Liver (tissue), 9 donors: ENCODE data around the gene KYNU. TPM values are rescaled to one million over a fixed set of nuclear protein-coding genes. Genes with fewer than 3 reads are reported as not detected.

Experiments
- DNase-seq: peaks from one replicate; pipeline ENCODE4 v3.0.0-alpha.2; 2017; ENCODE audit warnings: low spot score
- H3K27ac ChIP-seq, 2 donors: one replicate each; pipeline ENCODE4 v1.7.0; 2013; ENCODE audit warnings: inconsistent platforms in 2 of 2, low read length in 2 of 2, control low read depth in 1 of 2, low read depth in 1 of 2, mild to moderate bottlenecking in 1 of 2
- H3K27me3 ChIP-seq, 4 donors: one replicate each; pipeline versions ENCODE4 v1.6.1 to v1.7.0; 2013; ENCODE audit warnings: low read length in 3 of 4, inconsistent platforms in 1 of 4, mild to moderate bottlenecking in 1 of 4, moderate library complexity in 1 of 4; ENCODE audit not compliant: control insufficient read depth in 4 of 4, insufficient read depth in 4 of 4
- H3K36me3 ChIP-seq, 4 donors: one replicate each; pipeline versions ENCODE4 v1.6.1 to v1.7.0; 2013; ENCODE audit warnings: low read length in 3 of 4, mild to moderate bottlenecking in 3 of 4, low read depth in 1 of 4, moderate library complexity in 1 of 4; ENCODE audit not compliant: control insufficient read depth in 4 of 4, insufficient read depth in 3 of 4
- H3K4me1 ChIP-seq, 4 donors: one replicate each; pipeline versions ENCODE4 v1.6.1 to v1.7.0; 2013; ENCODE audit warnings: low read length in 3 of 4, mild to moderate bottlenecking in 3 of 4, moderate library complexity in 1 of 4; ENCODE audit not compliant: control insufficient read depth in 4 of 4, insufficient read depth in 4 of 4
- H3K4me3 ChIP-seq, 3 donors: one replicate each; pipeline versions ENCODE4 v1.6.1 to v1.7.0; 2013; ENCODE audit warnings: low read length in 3 of 3, control low read depth in 1 of 3, low read depth in 1 of 3, mild to moderate bottlenecking in 1 of 3
- H3K9ac ChIP-seq, 2 donors: one replicate each; pipeline ENCODE4 v1.7.0; 2013; ENCODE audit warnings: low read length in 2 of 2, mild to moderate bottlenecking in 2 of 2, moderate library complexity in 2 of 2, control low read depth in 1 of 2, low read depth in 1 of 2
- H3K9me3 ChIP-seq, 4 donors: one replicate each; pipeline versions ENCODE4 v1.6.1 to v1.7.0; 2013; ENCODE audit warnings: low read length in 3 of 4; ENCODE audit not compliant: control insufficient read depth in 4 of 4
- EGR1 ChIP-seq, 2 donors: IDR thresholded peaks; 2 replicates each; pipeline ENCODE4 v1.6.1; 2016 to 2018; ENCODE audit warnings: antibody characterized with exemption in 2 of 2, low read depth in 2 of 2
- FOXA2 ChIP-seq: IDR thresholded peaks from 2 replicates; pipeline ENCODE4 v1.6.1; 2016; ENCODE audit warnings: antibody characterized with exemption
- GABPA ChIP-seq, 2 donors: IDR thresholded peaks in 1 of 2; conservative IDR thresholded peaks in 1 of 2; 2 replicates each; pipeline ENCODE4 v1.6.1; 2016; ENCODE audit warnings: antibody characterized with exemption in 2 of 2, mild to moderate bottlenecking in 1 of 2, moderate library complexity in 1 of 2
- HNF4A ChIP-seq, 2 donors: conservative IDR thresholded peaks; 2 replicates each; pipeline ENCODE4 v1.6.1; 2016; ENCODE audit warnings: antibody characterized with exemption in 2 of 2, mild to moderate bottlenecking in 2 of 2
- HNF4G ChIP-seq: IDR thresholded peaks from 2 replicates; pipeline ENCODE4 v1.6.1; 2016; ENCODE audit warnings: antibody characterized with exemption
- JUND ChIP-seq, 2 donors: IDR thresholded peaks; 2 replicates each; pipeline ENCODE4 v1.6.1; 2016; ENCODE audit warnings: antibody characterized with exemption in 2 of 2
- NR2F2 ChIP-seq: IDR thresholded peaks from 2 replicates; pipeline ENCODE4 v1.6.1; 2016; ENCODE audit warnings: antibody characterized with exemption
- RAD21 ChIP-seq, 2 donors: IDR thresholded peaks; 2 replicates each; pipeline ENCODE4 v1.6.1; 2016; ENCODE audit warnings: antibody characterized with exemption in 2 of 2, mild to moderate bottlenecking in 2 of 2
- RXRA ChIP-seq, 2 donors: IDR thresholded peaks; 2 replicates each; pipeline ENCODE4 v1.6.1; 2017 to 2018; ENCODE audit warnings: antibody characterized with exemption in 2 of 2, mild to moderate bottlenecking in 1 of 2
- SP1 ChIP-seq: IDR thresholded peaks from 2 replicates; pipeline ENCODE4 v1.6.1; 2018; ENCODE audit warnings: antibody characterized with exemption, mild to moderate bottlenecking
- YY1 ChIP-seq: IDR thresholded peaks from 2 replicates; pipeline ENCODE4 v1.6.1; 2016; ENCODE audit warnings: antibody characterized with exemption, mild to moderate bottlenecking
- WGBS: extraction: QIAGEN DNeasy Blood & Tissue Kit; methylation state at CpG from one replicate; pipeline ENCODE4 v1.1.7; 2013; 5-methylcytosine and 5-hydroxymethylcytosine counted together
- polyA plus RNA-seq, 2 donors: library from polyadenylated mRNA; stranded (reverse) in 1 of 2; unstranded in 1 of 2; fragments of 200-250 nt in 1 of 2; fragments of >200 nt in 1 of 2; fragmentation: Nextera tagmentation in 1 of 2; extraction: Ambion mirVana in 1 of 2; gene quantifications; one replicate each; pipeline versions ENCODE4 v1.2.1 to v1.2.3, GENCODE V29; 2013 to 2015
- total RNA-seq, 2 donors: library from RNA; depleted of rRNA; stranded (reverse); fragments of >200 nt; gene quantifications; one replicate each; pipeline ENCODE4 v1.2.3, GENCODE V29; 2014
- TF ChIP-seq, protein P1 (sequence below): IDR thresholded peaks from 2 replicates; pipeline ENCODE4 v1.6.1; 2016; ENCODE audit warnings: antibody characterized with exemption
- TF ChIP-seq, protein P2 (sequence below): IDR thresholded peaks from 2 replicates; pipeline ENCODE4 v1.6.1; 2016; ENCODE audit warnings: antibody characterized with exemption
- TF ChIP-seq, protein P3 (sequence below): IDR thresholded peaks from 2 replicates; pipeline ENCODE4 v1.6.1; 2016; ENCODE audit warnings: antibody characterized with exemption
- donor health status: healthy.
- donor health status: healthy.
- donor health status: healthy.
- donor health status: healthy.
- donor health status: healthy.

Gene KYNU
- total and polyA plus RNA-seq, 4 donors, result 24.0 to 64.3 (median 32.8) TPM

DNA sequence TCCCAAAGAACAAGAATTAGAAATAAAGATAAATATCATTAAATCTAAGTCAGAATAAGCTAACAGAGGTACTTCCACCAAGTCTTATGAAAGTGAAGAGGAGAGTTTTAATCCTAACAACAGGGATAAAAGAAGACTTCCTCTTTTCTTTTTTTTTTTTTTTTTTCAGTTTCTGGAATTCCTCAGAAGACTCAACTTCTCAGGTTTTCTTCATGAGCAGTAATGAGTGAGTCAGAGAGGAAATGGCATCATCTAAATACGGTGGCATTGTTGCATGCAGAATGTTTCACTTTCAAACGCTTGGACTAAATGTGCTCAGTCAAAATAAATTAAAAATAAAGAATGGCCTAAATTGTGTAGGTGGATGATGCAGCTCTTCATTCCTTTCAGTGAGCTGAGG lies 206.2 kb downstream of the KYNU start:
- no peak for TF ChIP-seq GABPA (IDR thresholded peaks at IDR 0.05 in 1 of 2, conservative IDR thresholded peaks at IDR 0.05 in 1 of 2)
- WGBS, result 67% methylated on average over 2 of the region's 2 CpGs
- H3K9ac ChIP-seq, result no peak overlapping the region

DNA sequence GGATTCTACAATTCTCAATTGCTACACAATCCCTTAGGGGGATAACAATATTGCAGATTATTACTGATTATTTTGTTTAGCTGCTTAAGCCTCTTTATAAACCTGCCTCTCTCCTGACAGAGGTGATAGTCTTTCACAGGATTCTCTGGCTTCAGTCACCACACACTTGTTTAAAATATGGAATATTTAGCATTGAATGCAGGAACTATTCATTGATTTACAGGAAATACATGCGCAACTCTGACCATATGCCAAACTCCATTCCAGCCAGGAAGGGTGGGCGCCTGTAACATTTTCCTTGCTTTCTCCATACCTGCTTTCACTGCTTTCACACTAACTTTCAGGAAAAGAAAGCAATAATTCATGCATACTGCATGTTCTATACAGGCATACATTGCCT lies 207.0 kb downstream of the KYNU start:
- Histone ChIP-seq H3K9ac (no peak overlapping the region), H3K27ac (no peak overlapping the region), H3K4me1 (no peaks in the 10 kb centered on the region), H3K4me3 (no peak overlapping the region), H3K9me3 (peaks cover 0 to under 1% (median 0%) of the 10 kb centered on the region in 4 donors), H3K27me3 (no peaks in the 10 kb centered on the region), H3K36me3 (no peaks in the 10 kb centered on the region)
- WGBS, result 89% methylated on average over 2 of the region's 2 CpGs
- TF ChIP-seq GABPA (IDR thresholded peaks at IDR 0.05 in 1 of 2, conservative IDR thresholded peaks at IDR 0.05 in 1 of 2) (no peak), RAD21 (IDR thresholded peaks at IDR 0.05) (no peak), SP1 (no peak), HNF4G (no peak), RXRA (IDR thresholded peaks at IDR 0.05) (no peak), NR2F2 (no peak), JUND (IDR thresholded peaks at IDR 0.05) (no peak), HNF4A (conservative IDR thresholded peaks at IDR 0.05) (no peak)
- TF ChIP-seq, protein P1, sequence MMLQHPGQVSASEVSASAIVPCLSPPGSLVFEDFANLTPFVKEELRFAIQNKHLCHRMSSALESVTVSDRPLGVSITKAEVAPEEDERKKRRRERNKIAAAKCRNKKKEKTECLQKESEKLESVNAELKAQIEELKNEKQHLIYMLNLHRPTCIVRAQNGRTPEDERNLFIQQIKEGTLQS, result no peak
- TF ChIP-seq, protein P2, sequence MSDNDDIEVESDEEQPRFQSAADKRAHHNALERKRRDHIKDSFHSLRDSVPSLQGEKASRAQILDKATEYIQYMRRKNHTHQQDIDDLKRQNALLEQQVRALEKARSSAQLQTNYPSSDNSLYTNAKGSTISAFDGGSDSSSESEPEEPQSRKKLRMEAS, result no peak
- DNase-seq, result no peak

More for the DNA sequence above, 206.2 kb downstream of the KYNU start:
- no peaks in the 10 kb centered on the region for H3K4me1 ChIP-seq
- H3K27ac ChIP-seq, result no peak overlapping the region
- no peaks in the 10 kb centered on the region for H3K9me3 ChIP-seq
- no peaks in the 10 kb centered on the region for H3K27me3 ChIP-seq
- H3K4me3 ChIP-seq, result no peak overlapping the region
- no peak for DNase-seq
- no peaks in the 10 kb centered on the region for H3K36me3 ChIP-seq

DNA sequence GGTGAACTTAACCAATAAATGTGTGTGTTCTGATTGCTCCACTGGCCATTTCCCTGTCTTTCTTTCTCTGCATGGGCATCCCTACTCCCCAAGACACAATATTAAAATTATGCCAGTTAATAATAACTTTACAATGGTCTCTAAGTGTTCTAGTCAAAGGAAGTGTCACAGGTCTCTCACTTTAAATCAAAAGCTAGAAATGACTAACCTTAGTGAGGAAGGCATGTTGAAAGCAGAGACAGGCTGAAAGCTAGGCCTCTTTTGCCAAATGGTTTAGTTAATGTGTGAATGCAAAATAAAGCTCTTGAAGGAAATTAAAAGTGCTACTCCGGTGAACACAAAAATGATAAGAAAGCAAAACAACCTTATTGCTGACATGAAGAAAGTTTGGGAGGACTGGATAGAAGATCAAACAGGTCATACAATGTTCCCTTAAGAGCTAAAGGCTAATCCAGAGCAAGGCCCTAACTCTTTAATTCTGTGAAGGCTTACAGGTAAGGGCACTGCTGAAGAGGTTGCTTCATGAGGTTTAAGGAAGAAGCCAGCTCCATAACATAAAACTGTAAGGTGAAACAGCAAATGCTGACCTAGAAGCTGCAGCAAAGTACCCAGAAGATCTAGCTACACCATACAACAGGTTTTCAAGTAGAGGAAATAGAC lies 207.8 kb downstream of the KYNU start:
- H3K9me3 ChIP-seq, result peaks cover 0 to 1% (median 0%) of the 10 kb centered on the region in 4 donors
- no peaks in the 10 kb centered on the region for H3K36me3 ChIP-seq
- DNase-seq, result no peak
- TF ChIP-seq RAD21 (IDR thresholded peaks at IDR 0.05), result no peak
- no peaks in the 10 kb centered on the region for H3K4me1 ChIP-seq
- H3K27ac ChIP-seq, result no peak overlapping the region
- H3K4me3 ChIP-seq, result no peak overlapping the region
- no peaks in the 10 kb centered on the region for H3K27me3 ChIP-seq
- H3K9ac ChIP-seq, result no peak overlapping the region
- 86% methylated on average over 1 of the region's 1 CpG for WGBS

DNA sequence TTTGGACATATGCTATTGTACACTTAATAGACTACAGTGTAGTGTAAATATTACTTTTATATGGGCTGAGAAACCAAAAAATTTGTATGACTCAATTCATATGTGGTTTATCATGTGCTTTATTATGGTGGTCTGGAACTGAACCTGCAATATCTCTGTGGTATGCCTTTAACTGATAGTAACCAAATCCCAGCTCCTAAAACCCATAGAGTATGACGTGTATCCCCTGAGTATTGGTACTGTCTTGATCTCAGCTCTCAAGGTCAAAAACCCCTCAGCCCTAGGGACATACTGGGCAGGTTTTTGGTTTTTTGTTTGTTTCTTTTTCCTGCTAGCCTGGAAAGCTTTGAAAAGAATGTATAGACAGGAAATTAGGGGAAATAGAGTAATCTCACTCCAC lies 209.6 kb downstream of the KYNU start:
- no peak overlapping the region for H3K9ac ChIP-seq
- no peaks in the 10 kb centered on the region for H3K27me3 ChIP-seq
- peaks cover 0 to 1% (median 0%) of the 10 kb centered on the region in 4 donors for H3K9me3 ChIP-seq
- WGBS, result 67% methylated on average over 1 of the region's 1 CpG
- H3K27ac ChIP-seq, result no peak overlapping the region
- no peak for DNase-seq
- no peaks in the 10 kb centered on the region for H3K36me3 ChIP-seq
- H3K4me3 ChIP-seq, result no peak overlapping the region
- H3K4me1 ChIP-seq, result no peaks in the 10 kb centered on the region
- TF ChIP-seq, protein P3, sequence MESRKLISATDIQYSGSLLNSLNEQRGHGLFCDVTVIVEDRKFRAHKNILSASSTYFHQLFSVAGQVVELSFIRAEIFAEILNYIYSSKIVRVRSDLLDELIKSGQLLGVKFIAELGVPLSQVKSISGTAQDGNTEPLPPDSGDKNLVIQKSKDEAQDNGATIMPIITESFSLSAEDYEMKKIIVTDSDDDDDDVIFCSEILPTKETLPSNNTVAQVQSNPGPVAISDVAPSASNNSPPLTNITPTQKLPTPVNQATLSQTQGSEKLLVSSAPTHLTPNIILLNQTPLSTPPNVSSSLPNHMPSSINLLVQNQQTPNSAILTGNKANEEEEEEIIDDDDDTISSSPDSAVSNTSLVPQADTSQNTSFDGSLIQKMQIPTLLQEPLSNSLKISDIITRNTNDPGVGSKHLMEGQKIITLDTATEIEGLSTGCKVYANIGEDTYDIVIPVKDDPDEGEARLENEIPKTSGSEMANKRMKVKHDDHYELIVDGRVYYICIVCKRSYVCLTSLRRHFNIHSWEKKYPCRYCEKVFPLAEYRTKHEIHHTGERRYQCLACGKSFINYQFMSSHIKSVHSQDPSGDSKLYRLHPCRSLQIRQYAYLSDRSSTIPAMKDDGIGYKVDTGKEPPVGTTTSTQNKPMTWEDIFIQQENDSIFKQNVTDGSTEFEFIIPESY, result no peak
- TF ChIP-seq JUND (IDR thresholded peaks at IDR 0.05), result no peak
- TF ChIP-seq GABPA (IDR thresholded peaks at IDR 0.05 in 1 of 2, conservative IDR thresholded peaks at IDR 0.05 in 1 of 2), result no peak
- TF ChIP-seq FOXA2, result no peak
- no peak for TF ChIP-seq EGR1 (IDR thresholded peaks at IDR 0.05; ENCODE audit: low read depth in 2 of 2)
- TF ChIP-seq YY1, result no peak
